GM18498 (cell line): ENCODE data around the gene CCSER2.
"Not testable (repeated sequence)": the region's sequence is repeated elsewhere in the genome, so short reads cannot be mapped to it uniquely, and the experiment has no call there.

Experiments used
- ATAC-seq: cut with Tn5 transposase; IDR thresholded peaks from one replicate; pipeline ENCODE4 v1.9.1; 2021; ENCODE audit warnings: mild to moderate bottlenecking, moderate library complexity; ENCODE audit not compliant: unreplicated experiment

The CCSER2 gene

DNA sequence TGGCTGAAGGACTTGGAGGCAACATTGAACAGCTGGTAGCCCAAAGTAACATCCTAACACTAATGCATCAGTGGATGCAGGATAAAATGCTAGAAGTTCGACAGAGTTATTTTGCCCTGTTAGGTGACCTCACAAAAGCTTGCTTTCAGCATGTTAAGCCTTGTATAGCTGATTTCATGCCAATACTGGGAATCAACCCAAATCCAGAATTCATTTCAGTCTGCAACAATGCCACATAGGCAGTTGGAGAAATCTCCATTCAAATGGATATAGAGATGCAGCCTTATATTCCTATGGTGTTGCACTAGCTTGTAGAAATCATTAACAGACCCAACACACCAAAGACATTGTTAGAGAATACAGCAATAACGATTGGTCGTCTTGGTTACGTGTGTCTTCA is 62.9 kb downstream of the CCSER2 start:
- ATAC-seq = no peak

DNA sequence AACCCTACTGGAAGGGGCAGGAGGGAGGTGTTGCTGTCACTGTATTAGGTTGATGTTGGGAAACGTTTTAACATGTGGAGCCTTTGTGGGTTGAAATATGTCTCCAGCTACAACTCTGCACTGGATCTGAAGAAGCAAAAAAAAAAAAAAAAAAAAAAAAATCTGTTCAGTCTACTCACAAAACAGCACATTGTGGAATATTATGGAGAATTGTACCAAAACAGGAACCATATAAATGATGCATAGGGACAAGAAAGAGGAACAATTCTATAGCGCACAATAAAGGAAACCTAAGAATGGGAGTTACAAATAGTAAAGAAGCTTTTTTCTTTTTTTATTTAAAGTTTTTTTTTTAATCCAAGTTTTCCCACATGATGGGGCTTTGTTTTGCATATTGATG is 63.8 kb downstream of the CCSER2 start:
- no peak for ATAC-seq

DNA sequence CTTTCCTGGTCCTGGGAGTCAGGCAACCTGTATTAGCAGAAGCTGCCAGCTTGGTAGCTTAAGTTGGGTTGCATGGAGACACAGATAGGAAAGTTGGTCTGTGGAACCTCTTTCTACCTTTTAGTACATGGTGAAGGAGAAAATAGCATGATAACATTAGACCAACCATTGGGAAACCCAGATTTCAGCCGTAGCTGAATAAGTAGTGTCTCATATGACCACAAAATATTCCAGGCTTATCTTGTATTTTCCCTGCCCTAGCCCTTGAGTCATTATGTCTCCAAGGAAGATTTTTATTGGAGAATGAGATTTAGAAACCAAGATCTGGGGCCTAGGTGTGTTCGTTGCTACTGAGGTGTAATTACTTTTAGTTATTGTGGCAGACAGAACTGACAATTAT is 67.2 kb downstream of the CCSER2 start:
- no peak for ATAC-seq

DNA sequence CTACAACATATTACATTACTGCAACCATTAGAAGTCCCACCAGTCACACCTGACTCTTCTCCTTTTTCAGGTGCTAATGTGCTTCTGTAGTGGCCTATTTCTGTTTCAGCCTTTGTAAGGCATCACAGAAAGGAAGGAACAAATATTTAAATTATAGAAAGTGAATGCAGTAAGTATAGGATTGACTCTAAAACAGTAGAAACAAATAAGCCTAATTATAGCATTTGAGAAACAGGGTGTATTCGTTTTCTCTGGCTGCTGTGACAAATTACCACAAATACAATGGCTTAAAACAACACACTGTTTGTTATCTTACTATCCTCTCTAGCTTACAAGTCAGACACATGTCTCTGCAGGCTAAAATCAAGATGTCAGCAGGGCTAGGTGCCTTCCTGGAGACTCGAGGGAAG is 69.4 kb downstream of the CCSER2 start:
- peak; percentile 87 for ATAC-seq

DNA sequence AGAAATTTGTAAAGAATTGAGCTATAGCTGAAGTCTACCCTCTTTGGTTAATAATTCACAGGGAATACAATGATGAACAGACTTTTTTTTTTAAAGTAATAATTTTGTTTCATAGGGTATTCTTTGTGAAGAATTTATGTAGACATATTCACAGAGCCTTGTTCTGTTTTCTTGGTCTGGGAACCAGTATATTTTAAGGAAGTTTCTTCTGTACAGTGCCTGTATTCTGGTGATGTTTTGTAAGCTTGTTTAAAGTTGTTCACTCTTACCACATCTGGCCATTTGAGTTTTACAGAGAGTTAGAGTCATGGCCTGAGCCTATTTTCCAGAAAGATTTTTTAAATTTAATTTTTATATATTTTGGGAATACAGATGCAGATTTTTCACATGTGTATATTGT is 70.3 kb downstream of the CCSER2 start:
- ATAC-seq = no peak

DNA sequence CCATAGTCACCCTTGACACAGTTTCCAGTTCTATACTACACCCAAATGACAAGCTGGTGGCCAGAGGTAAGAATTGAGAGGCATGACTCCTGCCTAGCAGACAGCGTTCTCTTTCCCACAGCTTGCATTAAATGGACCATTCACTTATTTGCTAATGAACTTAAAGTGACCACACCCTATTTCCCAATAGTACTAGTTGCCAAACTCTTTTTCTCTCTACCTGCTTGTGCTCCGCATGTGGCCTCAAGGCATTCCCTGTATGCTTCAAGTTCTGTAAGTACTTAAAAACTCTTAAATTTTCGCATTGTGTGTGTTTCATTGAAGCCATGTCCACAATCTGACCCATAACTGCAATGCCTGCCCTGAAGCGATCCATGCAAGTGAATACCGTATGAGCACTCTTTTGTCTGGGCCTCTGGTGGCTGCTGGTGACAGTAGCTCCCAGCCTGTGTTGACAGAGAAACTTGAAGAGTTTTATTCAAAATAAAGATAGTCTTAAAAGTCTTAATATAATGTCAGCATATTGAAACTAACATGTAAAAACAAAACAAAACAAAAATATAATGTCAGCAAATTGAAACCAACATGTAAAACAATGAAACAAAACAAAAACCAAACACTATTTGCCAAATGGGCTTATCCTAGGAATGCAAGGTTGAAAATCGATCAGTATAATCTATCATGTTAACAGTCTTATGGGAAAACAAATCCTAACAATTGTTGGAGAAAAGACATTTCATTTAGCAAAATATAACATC is 73.6 kb downstream of the CCSER2 start:
- ATAC-seq = no peak

DNA sequence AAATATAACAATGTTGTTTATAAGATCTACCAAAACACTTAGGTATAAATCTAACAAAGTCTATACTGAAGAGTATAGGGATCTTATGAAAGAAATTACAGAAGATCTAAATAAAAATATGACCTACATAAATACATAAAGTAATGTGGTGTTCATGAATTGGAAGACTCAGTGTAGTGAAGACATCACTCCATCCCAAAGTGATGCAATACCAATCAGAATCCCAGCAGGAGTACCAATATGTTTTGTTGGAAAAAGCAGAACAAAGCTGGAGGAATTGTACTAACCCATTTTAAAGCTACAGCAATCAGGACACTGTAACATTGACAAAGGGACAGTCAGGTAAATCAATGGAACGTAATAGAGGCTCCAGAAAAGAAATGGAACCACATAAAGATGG is 76.4 kb downstream of the CCSER2 start:
- no peak for ATAC-seq

DNA sequence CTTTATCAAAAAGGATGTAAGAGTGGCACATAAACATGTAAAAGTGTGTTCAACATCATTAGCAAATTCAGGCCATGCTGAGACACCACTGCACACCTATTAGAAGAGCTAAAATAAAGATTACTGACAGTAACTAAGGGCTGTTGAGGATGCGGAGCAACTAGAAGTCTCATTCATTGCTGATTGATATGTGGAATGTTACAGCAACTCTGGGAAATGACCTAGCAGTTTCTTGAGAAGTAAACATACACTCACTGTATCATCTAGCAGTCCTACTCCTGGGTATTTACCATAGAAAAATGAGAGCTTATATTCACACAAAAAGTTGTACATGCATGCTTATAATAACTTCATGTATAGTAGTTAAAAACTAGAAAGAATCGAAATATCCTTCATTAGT is 77.3 kb downstream of the CCSER2 start:
- no peak for ATAC-seq

DNA sequence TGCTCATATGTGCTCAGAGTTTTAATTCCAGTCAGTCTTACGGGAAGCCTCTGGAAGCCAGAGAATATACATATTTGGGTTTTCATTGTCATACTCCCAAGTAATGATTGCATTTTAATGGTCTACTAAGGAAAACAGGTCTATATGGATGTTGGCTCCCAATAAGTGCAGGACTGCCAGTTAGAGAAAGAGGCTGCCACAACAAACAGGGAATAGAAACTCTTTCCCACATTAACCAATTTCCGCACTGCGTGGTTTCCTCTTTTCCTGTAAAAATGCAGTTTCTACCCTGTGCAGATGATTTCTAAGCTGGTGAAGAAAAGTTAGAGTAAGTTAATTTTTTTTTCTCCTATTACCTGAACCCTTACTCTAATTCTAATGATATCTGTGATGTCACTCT is 78.2 kb downstream of the CCSER2 start:
- ATAC-seq = no peak

DNA sequence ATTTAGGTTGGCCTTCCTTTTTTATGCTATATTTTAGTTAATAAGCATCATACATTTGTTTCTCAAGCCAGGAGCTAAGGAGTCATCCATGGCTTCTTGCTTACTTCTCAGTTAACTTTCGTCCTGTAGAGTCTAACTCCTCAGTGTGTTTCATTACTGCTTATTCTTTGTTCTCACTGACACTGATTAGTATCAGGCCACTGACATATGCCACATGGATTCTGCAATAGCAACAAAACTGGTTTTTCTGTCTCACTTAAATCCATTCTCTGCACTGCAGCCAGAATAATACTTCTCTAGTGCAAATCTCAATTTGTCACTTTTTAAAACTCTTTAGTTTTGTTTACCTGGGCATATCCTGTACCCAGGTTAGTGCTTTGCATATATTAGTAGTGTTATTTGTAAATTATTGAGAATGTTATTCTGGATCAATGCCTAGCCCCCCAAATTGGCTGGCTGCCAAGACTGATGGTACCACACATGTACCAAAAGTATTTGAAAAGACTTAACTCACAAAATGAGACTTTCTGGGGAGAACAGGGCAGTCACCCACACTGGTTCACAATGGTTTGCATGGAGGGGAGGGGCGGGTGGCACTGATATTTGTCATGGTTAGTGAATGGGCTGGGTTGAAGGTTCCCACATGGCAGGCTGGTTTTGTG is 79.1 kb downstream of the CCSER2 start:
- ATAC-seq = no peak

DNA sequence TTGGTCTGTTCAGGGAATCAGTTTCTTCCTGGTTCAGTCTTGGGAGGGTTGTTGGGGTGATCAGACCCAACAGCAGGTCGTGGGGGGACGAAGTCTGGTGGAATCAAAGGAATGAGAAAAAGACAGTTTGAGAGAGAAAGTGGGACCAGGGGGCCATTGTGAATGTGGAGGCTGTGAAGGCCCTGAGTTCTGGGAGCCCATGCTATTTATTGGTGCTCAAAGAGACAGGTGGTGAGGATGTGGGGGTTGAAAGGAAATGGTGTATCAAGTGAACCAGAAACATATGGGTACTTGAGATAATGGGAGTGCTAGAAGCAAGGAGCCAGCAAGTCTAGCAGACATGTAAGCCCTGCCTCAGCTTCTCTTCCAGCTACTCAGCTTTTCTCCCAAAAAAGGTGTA is 84.1 kb downstream of the CCSER2 start:
- ATAC-seq = no peak

DNA sequence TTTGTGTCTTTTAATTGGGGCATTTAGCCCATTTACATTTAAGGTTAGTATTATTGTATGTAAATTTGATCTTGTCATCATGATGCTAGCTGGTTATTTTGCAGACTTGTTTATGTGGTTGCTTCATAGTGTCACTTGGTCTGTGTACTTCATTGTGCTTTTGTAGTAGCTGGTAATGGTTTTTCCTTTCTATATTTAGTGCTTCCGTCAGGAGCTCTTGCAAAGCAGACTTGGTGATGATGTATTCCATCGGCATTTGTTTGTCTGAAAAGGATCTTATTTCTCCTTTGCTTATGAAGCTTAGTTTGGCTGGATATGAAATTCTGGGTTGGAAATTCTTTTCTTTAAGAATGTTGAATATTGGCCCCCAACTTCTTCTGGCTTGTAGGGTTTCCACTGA is 85.7 kb downstream of the CCSER2 start:
- ATAC-seq = not testable (repeated sequence)

DNA sequence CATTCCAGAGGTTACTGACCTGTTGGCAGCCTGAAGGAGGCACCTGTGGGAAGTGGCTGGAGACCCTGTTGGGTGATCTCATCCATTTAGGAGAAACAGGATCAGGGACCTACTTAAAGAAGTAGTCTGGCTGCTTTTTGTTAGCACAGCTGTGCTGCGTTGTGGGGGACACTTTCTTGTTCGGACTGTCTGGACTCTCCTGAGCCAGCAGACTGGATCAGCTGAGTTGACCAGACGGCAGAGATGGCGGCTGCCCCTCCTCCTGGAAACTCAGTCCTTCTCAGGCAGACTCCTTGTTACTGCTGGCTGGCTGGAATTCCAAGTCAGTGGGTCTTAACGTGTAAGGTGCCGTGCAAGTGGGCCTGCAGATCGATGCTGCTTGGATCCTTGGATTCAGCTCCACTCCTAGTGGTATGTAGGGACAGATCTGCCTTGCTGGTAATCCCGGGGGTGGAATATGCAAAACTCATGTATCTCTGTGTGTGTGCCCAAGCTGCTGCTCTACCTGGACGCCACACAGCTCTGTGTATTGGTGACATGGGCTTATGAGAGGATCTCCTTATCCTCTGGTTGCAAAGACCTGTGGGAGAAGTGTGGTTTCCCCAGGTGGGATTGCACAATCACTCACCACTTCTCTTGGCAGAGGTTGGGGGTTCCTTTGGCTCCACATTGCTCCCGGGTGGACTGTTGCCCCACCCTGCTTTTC is 87.3 kb downstream of the CCSER2 start:
- ATAC-seq = no peak

DNA sequence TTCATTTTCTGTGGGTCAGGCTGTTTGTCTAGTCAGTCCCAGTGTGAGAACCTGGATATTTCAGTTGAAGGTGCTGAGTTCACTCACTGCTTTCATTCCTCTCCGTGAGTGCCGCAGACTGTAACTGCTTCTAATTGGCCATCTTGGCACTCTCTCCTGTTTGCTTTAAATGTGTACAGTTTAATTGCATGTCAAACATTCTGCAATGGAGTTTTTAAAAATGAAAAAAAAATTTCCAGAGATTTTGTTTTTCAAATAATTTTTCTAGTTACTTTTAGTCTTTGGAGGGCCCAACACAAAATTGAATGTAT is 87.8 kb downstream of the CCSER2 start:
- no peak for ATAC-seq

DNA sequence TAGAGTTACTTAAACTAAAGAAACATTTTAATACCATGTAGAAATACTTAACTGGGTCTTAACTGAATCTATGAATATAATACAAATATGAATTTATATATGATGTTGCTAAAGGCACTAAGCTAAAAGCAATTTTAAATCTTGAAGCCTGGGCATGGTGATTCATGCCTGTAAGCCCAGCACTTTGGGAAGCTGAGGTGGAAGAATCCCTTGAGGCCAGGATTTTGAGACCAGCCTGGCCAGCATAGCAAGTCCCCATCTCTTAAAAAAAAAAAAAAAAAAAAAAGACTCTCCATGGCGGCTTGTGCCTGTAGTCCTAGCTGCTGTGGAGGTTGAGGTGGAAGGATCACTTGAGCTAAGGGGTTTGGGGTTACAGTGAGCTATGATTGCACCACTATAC is 95.3 kb downstream of the CCSER2 start:
- no peak for ATAC-seq

DNA sequence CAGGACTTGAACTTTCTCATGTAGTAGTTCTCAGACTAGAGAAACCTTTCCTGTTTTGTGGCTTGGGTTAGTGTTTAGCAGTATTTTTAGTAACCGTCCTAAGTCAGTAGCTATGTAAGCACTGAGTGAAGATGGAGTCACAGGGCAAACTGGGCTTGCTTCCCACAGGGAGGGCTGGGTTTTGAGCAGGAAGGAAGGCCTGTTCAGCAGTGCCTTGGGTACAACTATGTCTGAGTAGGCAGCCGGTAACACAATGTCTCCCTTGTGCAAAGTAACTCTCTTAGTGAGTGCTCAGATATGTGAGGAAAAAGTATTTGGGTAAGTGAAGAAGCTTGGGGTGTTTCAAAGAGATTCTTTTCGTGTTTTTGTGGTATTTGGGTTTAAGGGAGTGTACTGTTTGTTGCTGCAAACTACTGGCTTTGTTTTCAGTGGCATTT is 96.4 kb downstream of the CCSER2 start:
- peak; percentile 55 for ATAC-seq

DNA sequence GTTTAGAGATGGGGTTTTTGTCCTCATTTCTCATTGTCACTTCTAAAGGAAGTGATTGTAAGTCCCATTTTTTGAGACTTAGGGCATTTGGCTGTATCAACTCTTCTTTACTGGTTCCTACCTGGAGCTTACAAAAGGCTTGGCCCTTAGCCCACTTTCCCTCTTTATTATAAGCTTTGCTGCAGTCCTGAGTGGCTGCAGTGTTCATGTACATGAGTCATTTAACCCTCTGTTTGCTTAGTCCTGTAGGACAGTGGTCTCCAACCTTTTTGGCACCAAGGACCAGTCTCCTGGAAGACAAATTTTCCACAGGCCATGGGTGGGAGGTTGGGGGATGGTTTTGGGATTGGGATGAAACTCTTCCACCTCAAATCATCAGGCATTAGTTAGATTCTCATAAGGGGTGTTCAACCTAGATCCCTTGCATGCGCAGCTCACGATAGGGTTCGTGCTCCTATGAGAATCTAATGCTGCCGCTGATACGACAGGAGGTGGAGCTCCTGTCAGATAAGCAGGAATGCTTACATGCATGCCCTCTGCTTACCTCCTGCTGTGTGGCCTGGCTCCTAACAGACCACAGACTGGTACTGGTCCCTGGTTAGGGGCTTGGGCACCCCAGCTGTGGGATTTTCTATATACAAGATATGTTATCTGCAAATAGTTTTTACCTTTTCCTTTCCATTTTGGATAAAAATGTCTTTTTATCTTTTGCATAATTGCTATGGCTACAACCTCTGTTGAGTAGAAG is 99.7 kb downstream of the CCSER2 start:
- ATAC-seq = no peak

DNA sequence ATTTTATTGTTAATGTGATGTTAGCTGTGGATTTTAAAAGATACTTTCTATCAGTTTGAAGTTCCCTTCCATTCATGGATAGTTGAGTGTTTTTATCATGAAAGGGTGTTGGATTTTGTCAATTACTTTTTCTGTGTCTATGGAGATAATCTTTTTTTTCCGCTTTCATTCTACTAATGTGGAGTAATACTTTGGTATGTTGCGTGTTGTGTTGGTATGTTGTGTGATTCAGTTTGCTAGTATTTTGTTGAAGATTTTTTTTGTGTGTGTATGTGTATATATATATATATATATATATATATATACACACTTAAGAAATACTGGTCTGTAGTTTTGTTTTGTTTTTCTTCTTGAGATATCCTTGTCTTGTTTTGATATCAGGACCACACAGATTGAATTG is 100.3 kb downstream of the CCSER2 start:
- no peak for ATAC-seq

DNA sequence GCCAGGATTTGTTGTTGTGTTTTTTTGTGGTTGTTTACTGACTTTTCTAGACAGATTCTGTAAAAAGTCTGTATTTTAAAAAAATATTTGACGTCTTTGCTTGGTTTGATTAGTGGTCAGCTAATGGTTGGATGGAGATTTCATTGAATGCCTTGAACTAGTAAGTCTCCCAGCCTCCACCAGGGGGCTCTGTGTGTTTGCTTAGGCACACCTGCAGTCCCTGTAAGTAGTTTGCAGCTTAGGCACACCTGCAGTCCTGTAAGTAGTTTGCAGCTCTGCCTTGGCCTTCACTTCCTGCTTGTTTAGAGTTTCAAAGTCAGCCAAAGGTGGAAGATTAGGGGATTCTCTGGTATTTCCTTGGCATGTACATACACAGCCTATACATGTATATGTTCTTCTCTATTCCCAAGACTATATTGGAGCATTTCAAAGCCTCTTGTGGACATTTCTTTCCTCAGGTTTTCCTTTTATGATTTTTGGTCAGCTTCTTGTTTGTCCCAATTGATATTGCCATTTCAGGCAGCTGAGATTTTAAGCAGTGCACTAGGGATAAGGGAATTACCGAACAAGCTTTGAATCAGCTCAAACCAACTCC is 101.6 kb downstream of the CCSER2 start:
- peak; percentile 97 for ATAC-seq

DNA sequence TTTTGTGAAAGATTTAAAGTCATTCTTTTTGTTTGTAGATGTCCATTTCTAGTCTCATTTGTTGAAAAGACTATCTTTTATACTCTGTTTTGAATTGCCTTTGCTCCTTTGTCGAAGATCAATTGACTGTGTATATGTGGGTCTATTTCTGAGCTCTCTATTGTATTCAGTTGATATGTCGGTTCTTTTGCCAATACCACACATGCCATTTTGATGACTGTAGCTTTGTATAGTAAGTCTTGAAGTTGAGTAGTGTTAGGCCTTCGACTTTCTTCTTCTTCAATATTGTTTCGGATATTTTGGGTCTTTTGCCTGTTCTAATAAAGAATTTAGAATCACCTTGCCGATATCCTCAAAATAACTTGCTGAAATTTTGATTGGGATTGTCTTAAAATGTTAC is 104.5 kb downstream of the CCSER2 start:
- ATAC-seq = no peak

DNA sequence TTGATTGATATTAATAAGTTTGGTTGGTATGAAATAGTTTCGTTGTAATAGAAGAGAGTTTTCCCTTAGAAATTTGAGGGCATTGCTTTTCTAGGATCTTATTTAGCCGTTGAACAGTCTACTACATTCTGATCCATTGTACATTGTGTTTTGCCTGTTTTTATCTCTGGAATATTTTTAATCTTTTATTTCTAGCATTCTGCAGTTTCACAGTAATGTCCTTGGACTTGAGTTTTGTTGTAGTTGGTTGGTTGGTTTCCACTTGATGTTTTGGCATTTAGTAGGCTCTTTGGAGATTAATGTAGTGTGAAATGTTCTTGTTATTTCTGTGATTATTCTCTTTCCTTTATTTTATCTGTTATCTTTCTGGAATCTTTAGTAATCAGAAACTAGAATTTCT is 112.4 kb downstream of the CCSER2 start:
- no peak for ATAC-seq
